Dedifferentiated amniotic fluid mesenchymal stem cell (primary cell): ENCODE results near the gene SLC17A9.
"Not testable (repeated sequence)": the region's sequence is repeated elsewhere in the genome, so short reads cannot be mapped to it uniquely, and the experiment has no call there.

Experiments used
- DNase-seq: peaks from one replicate; pipeline ENCODE4 v3.0.0-alpha.2; 2016; ENCODE audit errors: extremely low spot score

Gene SLC17A9

DNA sequence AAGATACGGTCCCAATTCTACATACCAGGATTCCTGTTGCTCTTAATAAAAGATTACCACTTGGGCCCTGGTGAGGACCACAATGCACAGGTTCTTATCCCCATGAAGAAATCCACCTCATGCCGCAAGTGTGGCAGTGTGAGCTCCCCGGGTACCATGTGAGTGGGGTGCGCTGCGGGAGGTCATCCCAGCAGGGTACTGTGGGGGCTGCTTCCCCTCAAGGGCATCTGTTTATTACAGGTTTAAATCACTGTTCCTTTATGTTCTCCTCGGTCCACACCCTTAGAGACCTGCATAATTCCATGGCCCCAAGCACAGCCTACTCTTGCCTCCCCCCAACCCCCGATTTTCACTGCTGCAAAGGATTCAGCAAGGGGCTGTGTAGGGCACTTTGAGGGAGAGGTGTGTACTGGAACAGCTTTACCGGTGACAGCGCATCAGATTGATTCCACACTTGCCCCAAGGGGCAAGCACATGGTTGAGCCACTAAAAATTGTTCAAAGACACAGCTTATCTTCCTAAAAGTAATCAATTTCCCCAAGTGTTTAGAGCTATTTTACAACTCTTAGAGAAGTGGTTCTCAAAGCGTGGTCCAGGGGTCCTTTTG is 32.4 kb upstream of the SLC17A9 start:
- DNase-seq: no peak

DNA sequence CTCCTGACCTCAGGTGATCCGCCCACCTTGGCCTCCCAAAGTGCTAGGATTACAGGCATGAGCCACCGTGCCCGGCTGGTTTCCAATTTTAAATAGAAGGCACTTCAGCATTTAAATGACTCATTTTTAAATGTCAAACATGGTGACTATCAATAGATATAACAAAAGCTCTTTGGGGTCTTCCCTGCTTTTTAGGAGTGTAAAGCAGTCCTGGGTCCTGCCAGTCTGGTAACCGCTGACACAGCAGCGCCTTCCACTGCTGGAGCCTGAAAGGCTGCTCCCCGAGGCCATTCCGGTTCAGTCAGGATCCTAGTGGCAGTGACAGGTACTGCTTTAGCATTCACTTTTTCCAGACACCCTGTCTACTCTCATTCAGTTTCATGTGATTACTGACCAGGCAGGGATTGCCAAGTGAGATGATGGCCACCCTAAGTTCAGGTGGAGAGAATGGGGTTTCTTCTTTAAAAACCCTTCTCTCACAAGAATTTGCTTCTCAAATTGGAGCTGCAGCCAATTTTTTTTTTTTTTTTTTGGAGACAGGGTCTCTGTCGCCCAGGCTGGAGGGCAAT is 31.3 kb upstream of the SLC17A9 start:
- DNase-seq: peak; percentile 27

DNA sequence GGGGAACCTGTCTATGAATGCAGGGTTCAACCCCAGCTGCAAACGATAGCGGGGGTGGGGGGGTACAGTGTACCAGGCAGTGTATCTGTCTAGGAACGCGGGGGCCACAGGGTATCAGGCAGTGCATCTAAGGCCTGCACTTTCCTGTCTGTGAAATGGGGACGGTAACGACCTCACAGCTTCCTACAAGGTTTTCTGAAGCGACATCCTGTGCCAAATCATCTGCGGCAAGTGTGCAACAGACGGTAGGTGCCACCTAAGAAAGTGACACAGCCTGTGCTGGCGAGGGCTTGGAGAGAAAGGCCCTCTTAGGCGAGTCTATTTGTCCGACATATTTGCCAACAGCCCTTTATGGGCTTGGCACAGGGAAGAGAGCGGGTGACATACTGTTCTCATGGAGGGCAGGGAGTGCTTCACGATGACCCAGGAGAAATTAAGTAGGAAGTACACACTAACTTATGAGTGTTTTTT is 30.0 kb upstream of the SLC17A9 start:
- no peak for DNase-seq

DNA sequence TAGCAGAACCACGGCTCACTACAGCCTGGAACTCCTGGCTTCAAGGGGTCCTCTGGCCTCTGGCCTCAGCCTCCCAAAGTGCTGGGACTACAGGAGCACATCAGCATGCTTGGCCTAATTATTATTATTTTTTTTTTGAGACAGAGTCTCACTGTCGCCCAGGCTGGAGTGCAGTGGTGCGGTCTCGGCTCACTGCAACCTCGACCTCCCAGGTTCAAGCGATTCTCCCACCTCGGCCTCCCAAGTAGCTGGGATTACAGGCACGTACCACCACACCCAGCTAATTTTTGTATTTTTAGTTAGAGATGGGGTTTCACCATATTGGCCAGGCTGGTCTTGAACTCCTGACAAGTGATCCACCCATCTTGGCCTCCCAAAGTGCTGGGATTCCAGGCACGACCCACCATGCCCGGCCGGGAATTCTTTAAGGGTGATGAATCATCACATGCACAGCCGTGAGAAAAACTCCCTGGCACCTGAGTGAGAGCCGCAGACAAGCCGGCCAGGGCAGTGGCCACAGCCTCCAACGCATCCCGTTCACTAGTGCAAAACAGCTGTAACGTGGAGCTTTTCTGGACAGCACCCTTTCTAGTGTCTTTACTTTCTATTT is 29.3 kb upstream of the SLC17A9 start:
- DNase-seq: not testable (repeated sequence)

DNA sequence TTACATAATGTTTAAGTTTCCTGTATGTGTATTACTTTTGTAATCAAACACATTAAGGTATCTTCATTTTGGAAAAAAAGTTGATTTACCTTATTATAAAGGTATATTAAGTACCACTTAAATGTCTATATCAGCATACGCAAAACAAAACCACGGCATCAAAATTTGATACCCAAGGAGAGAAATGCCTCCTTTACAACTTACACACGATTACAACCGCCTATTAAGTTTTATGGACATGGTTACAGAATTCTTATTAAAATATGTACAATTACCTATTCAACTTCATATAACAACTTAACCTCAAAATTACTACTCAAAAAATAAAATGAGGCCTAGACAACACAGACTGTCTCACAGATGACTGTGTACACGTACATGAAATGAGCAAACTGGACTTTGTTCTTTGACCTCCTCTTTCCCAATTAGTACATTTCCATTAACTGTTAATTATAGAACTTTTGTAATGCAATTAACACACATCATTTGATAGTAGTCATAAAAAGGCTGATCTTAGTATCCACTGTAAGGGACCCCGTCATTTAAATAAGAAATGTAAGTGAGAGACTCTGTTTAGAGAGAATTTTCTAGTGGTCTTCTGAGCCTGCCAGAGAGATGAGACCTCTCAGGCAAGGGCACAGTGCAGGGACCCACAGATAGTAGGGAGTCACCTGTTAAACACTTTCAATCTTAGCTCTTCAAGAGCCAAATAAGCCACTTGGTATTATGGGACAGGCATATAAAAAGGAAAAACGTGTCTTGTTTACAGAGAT is 28.7 kb upstream of the SLC17A9 start:
- DNase-seq: no peak

DNA sequence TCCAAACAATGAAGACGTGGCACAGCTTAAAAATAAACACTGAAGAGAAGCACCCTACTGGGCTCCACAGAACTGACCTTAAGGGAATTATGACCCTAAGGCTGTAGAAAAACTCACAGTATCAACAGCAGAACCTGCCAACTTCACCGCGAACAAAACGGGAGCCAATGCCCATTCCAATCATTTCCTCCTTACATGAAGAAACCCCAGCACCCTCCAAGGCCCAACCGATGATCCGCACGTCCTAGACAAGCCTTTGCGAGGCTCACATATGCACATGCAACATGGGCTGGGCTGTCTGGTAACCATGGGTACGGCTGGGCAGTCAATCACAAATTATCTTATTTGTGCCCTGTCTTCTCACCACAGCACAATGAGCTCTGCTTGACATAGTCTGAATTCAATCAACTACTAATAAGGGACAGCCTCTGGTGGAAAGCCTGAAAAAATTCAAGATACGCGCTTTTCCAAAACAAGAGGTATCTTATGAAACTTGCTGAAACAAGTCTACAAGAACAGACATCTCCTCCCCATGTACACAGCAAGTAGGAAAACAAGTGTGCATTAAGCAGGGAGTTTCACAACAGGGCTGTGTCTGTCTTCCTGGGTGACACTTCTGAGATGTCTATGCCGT is 27.9 kb upstream of the SLC17A9 start:
- DNase-seq: peak; percentile 46

DNA sequence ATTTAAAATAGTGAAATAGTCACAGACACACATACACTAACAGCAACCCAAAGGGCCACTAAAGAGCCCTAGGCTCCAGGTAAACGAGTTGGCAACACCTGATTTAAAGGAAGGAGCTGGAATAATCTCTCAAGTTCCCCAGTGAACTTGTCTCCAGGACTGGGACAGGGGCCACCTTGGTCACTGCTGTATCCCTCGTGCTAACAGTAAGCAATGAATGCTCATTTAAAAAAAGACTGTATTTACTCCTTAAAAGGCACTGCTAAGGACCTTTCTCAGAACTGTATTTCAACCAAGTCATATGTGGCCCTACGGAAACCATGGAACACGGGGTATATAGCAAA is 27.5 kb upstream of the SLC17A9 start:
- no peak for DNase-seq

DNA sequence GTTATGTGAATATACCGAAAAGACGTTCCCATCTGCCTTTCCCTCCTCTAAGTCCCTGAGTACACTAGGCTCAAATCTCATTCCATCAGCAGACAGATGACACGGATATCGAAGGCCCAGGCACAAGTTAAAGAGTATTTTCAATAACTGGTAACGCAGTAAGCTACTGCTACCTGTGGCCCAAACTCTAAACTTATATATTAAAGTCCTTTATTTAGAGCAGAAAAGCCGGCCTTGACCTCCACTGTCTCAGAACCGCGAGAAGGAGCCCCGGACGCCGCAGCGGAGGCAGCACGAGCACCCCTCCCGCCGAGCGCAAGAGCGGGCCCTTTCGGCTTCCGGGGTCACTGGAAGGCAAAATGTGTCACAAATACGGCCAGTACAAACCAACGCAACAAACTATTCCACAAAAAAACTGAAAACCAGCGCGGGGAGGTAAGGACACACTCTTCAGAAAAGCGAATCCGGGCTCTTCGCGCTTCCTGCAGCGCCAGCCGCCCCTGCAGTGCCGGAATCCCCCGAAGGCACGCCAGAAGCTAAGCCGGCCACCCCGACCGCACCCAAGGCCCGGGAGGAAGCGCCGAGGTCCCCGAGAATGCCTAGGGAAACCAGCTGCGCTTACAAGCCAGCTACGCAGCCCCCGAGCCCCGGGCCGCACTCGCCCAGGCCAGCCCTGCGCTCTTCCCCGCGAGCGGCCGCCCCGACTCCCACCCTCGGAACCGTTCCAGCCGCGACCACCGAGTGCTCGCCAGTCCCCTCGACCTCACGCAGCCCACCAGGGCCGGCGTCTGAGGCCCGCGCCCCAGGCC is 26.9 kb upstream of the SLC17A9 start:
- DNase-seq: peak; percentile 15

DNA sequence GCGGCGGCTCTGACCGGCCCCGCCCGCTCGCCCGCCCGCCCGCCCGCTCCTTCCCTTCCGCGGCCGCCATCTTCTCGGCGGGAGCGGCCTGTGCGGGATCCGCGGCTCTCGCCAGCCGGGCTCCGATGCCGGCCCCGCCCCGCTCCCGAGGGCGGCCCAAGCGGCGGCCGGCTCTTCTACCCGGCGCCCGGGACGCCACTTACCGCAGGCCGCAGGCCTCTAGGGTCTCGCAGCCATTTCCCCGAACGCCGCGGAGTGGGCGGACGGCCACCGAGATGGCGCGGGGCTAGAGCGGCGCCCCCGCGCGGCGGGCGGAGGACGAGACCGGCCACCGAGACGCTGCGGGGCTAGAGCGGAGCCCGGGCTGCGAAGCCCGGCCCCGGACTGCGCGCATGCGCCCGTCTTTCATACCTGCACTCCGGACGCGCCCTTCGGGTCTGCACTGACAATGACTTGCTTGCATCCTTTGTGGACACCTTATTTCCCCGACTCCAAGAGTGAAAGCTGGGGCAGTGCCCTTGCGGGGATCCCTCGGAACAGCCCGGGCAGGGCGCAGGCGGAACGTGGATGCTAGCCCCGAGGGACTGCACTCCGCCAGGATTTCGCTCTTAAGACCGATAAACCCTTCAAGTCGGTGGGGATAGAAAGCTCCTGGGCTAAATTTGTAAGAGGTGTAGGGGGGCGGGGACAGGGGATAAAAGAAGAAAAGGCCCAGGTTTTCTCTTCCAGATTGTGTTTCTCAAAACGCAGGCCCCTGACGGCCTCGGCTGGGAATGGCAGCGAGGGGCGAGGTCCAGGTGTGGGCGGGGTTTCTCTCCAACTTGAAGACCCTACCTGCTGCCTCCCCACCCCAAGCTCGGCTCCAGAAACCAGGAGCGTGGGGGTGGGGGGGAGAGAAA is 26.0 kb upstream of the SLC17A9 start, which contains the start of gene DIDO1:
Gene DIDO1, minus strand, starts transcription at position 277 of the 899 bp plus-strand sequence.
- DNase-seq: peak; percentile 63

DNA sequence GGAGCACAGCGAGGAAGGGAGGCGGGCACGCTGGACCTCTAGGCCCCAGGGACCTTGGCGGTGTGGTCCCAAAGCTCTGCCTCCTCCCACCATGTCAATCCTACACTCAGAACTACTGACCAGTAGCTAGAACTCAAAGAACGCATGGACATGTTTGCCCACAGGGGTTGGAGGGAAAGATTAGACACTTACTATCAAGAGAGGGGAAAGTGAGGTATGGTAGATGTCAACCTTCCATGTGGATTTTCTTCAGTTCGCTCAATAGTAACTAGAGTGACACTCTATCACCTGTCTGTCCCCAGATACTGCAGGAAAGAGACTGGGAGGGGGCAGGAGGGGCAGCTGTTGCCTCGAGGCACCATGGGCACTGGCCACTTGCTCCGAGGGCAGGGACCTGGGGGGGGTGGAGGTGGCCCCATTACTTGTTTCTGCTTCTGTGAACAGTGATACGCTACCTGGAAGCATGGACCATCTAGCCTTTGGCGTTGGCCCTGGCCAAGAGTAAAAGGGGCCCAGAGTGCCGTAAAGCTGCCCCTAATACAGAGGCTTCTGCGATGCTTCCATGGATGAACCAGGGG is 25.3 kb upstream of the SLC17A9 start:
- DNase-seq: no peak

DNA sequence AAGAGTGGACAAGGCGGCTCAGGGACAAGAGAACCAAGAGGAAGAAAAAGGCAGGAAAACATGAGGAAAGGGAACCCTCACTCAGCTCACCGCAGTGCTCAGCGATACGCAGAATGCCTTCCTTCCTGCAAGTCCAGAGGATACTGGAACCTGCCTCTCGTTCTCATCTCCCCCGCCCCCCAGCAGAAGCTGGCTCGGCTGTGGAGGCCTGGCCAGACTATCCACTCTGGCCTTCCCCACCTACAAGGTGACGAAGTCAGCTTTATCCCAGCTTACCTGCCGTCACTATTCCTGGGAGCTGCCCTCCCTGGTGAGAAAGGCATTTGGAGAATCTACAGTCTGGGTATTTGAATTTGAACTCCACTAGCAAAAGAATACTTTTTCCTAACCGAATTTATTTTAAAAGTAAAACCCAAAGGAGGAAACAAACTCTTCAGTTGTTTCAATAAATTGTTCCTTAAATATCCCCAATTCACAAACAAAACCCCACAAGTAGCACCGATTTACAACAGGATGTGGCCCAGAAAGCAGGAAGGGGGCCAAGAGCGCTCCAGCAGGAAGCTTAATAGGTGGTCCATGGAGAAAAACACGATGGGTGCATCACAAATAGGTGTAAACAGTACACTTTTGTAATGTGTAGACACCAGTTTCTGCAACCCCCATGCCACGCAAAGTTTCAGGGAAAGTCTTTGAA is 24.1 kb upstream of the SLC17A9 start:
- DNase-seq: no peak

DNA sequence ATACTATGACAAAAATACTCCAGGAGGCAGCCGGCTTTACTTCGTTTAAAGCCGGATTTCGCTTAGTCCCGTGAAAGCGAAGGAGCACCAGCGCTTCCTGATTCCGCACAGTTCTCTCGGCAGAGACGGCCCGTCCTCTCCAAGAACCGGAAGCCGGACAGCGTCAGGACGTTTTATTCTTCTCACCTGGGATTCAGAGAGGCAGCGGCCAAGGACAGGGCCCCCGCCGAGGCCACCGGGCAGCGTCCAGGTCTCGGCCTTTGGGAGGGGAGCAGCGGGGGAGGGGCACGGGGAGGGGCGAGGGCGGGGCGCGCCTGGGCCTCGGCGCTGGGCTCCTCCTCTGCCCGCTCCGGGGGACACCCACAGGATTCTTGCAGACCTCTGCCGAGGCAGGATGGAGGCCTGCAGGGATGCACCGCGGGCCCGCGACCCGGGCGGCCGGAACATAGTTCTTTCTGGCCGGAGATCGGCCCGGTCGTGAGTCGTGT is 23.4 kb upstream of the SLC17A9 start:
- peak; percentile 36 for DNase-seq

DNA sequence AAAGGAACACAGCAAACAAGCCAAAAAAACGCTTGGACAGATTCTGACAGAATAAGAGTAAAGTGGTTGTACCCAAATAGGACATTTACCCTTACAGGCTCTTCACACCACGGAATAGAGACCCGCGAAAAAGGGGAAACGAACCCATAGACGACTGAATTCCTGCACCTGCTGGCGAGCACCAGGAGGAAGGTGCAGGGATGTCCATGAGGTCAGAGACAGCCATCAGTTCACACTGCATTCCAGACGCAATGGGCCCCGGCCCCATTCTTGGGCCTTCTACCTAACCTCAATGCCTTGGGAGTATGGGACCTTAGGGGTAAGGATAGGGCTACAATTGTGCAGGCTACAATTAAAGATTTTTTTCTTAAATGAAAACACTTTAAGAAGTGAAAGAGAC is 21.0 kb upstream of the SLC17A9 start:
- no peak for DNase-seq

DNA sequence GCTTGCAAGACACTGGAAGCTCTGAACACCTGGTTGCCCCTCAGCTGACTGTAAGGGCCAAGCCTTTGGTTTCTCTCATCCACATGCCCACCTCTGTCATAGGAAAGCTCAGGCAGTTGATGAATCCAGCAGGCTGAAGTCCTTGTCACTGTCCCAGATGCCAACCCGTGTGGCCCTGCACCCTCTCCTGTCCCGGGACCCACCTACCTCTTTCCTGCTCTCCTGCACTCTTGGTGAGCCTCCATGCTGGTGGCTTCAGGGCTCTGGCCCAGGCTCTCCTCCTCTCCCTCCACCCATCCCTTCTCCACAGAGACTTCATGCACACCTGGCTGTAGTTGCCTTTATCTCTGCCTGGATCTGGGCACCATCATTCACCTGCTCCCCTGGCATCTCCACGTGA is 18.5 kb upstream of the SLC17A9 start:
- DNase-seq: no peak

DNA sequence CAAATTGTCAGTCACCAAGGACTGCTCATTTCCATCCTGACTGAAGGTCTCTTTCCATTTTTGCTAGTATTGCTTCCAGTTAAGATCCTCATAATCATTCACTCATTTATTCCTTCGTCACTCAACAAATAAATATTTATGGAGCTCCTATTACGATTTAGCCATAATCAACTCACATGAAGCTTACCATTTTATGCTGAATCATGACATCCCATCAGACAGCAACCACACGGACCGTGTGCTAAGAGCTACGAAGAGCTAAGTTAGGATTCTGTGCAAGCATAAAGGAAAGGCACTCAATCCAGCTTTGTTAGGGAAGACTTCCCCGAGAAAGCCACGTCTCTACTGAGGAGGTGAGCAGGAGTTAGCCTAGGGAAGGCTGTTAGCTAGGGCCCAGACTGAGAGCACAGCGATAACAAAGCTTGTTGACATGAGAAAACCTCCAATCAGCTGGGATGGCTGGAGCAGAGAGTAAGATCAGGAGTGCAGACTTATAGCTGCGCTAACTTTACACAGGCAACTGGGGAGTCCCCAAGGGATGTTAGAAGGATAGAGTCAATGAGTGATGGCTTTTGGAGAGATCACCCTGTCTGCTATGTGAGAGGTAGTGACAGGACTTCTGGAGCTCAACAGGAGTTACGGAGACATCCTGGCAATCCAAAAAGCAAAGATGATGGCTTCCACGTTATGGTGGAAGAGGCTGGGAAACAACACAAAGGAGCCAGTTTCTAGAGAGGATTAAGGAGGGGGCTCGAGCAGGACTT is 17.1 kb upstream of the SLC17A9 start:
- DNase-seq: no peak

DNA sequence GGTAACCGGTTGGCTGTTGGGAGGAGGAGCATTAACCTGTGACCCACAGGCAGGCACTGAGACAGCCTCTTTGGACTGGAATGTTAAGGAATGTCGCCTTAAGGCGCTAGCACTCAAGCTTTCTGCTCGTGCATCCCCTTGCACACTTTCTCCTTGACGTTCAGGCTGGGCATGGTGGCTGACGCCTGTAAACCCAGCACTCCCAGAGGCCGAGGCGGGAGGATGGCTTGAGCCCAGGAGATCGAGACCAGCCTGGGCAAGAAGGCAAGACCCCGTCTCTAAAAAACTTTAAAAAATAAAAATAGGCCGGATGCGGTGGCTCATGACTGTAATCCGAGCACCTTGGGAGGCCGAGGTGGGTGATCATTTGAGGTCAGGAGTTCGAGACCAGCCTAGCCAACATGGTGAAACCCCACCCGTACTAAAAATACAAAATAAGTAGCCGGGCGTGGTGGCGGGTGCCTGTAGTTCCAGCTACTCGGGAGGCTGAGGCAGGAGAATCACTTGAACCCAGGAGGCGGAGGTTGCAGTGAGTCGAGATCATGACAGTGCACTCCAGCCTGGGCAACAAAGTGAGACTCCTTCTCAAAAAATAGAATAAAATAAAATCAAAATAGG is 16.4 kb upstream of the SLC17A9 start:
- DNase-seq: no peak

DNA sequence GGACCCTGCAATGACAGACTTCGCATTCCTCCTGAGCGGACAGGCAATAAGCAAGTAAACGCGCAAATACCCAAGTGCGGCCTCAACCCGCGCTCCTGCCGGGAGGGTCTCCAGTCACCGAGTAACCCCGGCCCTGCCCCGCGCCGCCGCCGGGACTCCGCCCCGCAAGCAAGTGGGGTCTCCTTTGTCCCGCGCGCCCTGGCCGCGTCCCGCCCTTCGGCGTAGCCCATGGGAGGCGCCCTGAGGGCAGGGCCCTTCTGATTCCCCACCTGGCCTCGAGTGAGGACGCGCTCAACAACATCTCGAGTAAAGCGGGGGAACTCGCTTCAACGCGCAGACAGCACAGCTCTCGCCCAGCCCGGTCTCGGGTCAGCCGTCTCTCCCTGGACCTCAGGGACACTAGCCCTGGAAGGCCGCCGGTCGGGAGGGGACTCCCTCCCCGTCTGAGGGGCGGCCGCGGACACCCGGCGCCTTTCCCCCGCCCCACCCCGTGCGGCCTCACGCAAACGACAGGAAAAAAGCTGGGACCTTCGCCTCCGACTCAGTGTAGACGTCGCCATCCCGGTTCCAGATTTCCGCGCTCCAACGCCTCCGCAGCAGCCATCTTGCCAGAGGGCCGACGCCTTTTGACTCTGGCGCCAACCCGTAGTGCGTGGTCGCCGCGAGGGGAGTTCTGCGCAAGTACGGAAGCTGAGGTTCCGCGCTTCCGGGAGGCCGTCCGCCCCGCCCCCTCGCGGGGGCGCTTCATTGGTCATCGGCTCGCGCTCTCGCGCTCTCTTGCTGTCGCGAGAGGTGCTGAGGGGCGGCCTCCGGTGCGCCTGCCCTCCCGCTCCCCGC is 15.0 kb upstream of the SLC17A9 start:
- DNase-seq: peak; percentile 92
